K562 (cell line): Measurements from ENCODE around the gene LRRC37A2. TPM values are rescaled to one million over a fixed set of nuclear protein-coding genes. Genes with fewer than 3 reads are reported as not detected.
A peak's percentile ranks its signal among the peaks of the same experiment; 100 is the strongest.
"Not testable (repeated sequence)": the region's sequence is repeated elsewhere in the genome, so short reads cannot be mapped to it uniquely, and the experiment has no call there.

Experiments
- ATAC-seq: fragments of 200-7000 bp; cut with Tn5 transposase; 3 replicates; pipeline ENCODE4 v1.9.1; 2020; ENCODE audit warnings: moderate library complexity
- BruUV-seq: library from RNA; stranded (reverse); fragments of 400-500 nt; replicated peaks from 2 replicates; lab custom pipeline; 2021; lab: Mats Ljungman, UMichigan
- CTCF ChIA-PET: fragments of 300-600 bp; formaldehyde crosslinking; extraction: SDS; loops from one replicate; lab custom pipeline; 2021; ENCODE audit warnings: low intra/inter-chr PET ratio; lab: Yijun Ruan, JAX
- POLR2A ChIA-PET: fragments of 300-600, 350-650 bp; sonication (Branson Sonifier 250); formaldehyde crosslinking; extraction: SDS; loops from one replicate; lab custom pipeline; 2021; ENCODE audit warnings: antibody characterized with exemption, inconsistent platforms; lab: Yijun Ruan, JAX
- DNase-seq, 4 experiments: peaks; one replicate each; pipeline versions ENCODE4 v3.0.0 to v3.0.0-alpha.2; 2011 to 2018; ENCODE audit warnings: low spot score in 3 of 4, mixed read lengths in 3 of 4; ENCODE audit errors: extremely low read depth in 1 of 4
- FAIRE-seq: peaks from 2 replicates; lab custom pipeline; 2011; peaks lifted over from hg19 to GRCh38; lab: Jason Lieb, UNC
- H2AFZ ChIP-seq: 2 replicates; pipeline ENCODE4 v1.6.0; 2011; ENCODE audit warnings: low read depth, low read length, control low read depth, inconsistent platforms
- H3K27ac ChIP-seq: fragments of 200-600 bp; 3 replicates; pipeline ENCODE4 v1.8.0; 2011; ENCODE audit warnings: low read depth, mild to moderate bottlenecking, control low read depth, inconsistent platforms, low read length, moderate library complexity, mixed read lengths; ENCODE audit errors: extremely low read depth
- H3K27me3 ChIP-seq, 2 experiments: fragments of 300-600 bp in 1 of 2; 2 replicates in 1 of 2; 3 replicates in 1 of 2; pipeline versions ENCODE4 v1.6.0 to v1.8.0; 2011; ENCODE audit warnings: inconsistent platforms in 2 of 2, low read length in 2 of 2, mild to moderate bottlenecking in 1 of 2, mixed read lengths in 1 of 2, moderate library complexity in 1 of 2; ENCODE audit not compliant: control insufficient read depth in 2 of 2, insufficient read depth in 2 of 2
- H3K36me3 ChIP-seq: fragments of 300-600 bp; 3 replicates; pipeline ENCODE4 v1.8.0; 2011; ENCODE audit warnings: mild to moderate bottlenecking, low read length, inconsistent platforms; ENCODE audit not compliant: control insufficient read depth, insufficient read depth
- H3K4me1 ChIP-seq, 2 experiments: fragments of 200-600 bp in 1 of 2; replicated peaks in 1 of 2; 2 replicates in 1 of 2; 3 replicates in 1 of 2; pipeline versions ENCODE4 v1.5.1 to v1.8.0; 2011; ENCODE audit warnings: inconsistent platforms in 2 of 2, low read length in 2 of 2, mild to moderate bottlenecking in 1 of 2, mixed read lengths in 1 of 2, moderate library complexity in 1 of 2; ENCODE audit not compliant: control insufficient read depth in 2 of 2, insufficient read depth in 2 of 2
- H3K4me2 ChIP-seq: 2 replicates; pipeline ENCODE4 v1.6.1; 2011; ENCODE audit warnings: low read length, control low read depth, inconsistent platforms, mixed read lengths; ENCODE audit not compliant: insufficient read depth
- H3K4me3 ChIP-seq: fragments of 200-600 bp; sonication (generic), shearing (Covaris generic); 2 replicates; pipeline ENCODE4 v1.5.1; 2016; ENCODE audit warnings: control low read depth, inconsistent platforms
- H3K79me2 ChIP-seq: fragments of 200-600 bp; 3 replicates; pipeline ENCODE4 v1.8.0; 2011; ENCODE audit warnings: low read length, inconsistent platforms; ENCODE audit not compliant: control insufficient read depth, insufficient read depth
- H3K9ac ChIP-seq, 2 experiments: 2 replicates each; pipeline versions ENCODE4 v1.6.0 to v1.6.1; 2011; ENCODE audit warnings: low read depth in 2 of 2, low read length in 2 of 2, control low read depth in 1 of 2, inconsistent platforms in 1 of 2, mild to moderate bottlenecking in 1 of 2, mixed read lengths in 1 of 2; ENCODE audit not compliant: insufficient read depth in 1 of 2
- H3K9me1 ChIP-seq: one replicate; pipeline ENCODE4 v1.6.0; 2011; ENCODE audit warnings: inconsistent platforms, mild to moderate bottlenecking, low read length, moderate library complexity; ENCODE audit not compliant: control insufficient read depth, insufficient read depth
- H3K9me3 ChIP-seq: replicated peaks from 2 replicates; pipeline ENCODE4 v1.5.1; 2011; ENCODE audit warnings: low read depth, low read length, inconsistent platforms; ENCODE audit not compliant: control insufficient read depth, insufficient read depth
- H4K20me1 ChIP-seq: replicated peaks from 2 replicates; pipeline ENCODE4 v1.6.1; 2011; ENCODE audit warnings: low read length, inconsistent platforms, mixed read lengths; ENCODE audit not compliant: control insufficient read depth, insufficient read depth
- WGBS: fragments of 100-300 bp; shearing (Covaris generic); methylation state at CpG from one replicate; pipeline ENCODE4 v1.1.6; 2016; ENCODE audit warnings: low coverage, mixed read lengths; ENCODE audit not compliant: insufficient coverage; ENCODE audit errors: missing lambda C conversion rate; 5-methylcytosine and 5-hydroxymethylcytosine counted together
- in situ Hi-C: fragments of 300-500 bp; cut with MboI; formaldehyde crosslinking; loops from 4 replicates; pipeline ENCODE4 v1.15.0; 2018; ENCODE audit warnings: inconsistent platforms, mixed read lengths
- intact Hi-C: fragments of 100-400 bp; cut with micrococcal nuclease; formaldehyde crosslinking; loops from 2 replicates; pipeline ENCODE4 v1.14.2; 2022
- polyA plus RNA-seq, 8 experiments: library from polyadenylated mRNA; depleted of rRNA in 4 of 8; stranded (reverse) in 5 of 8; unstranded in 3 of 8; fragments of >200 nt; fragmentation: Nextera tagmentation in 2 of 8; fragmentation: Illumina TruSeq in 1 of 8; extraction: Ambion mirVana in 2 of 8; extraction: Trizol in 1 of 8; gene quantifications; 2 replicates each; pipeline versions ENCODE4 v1.2.1 to v1.2.3, GENCODE V29; 2011 to 2014; ENCODE audit warnings: inconsistent platforms in 1 of 8, missing spikeins in 1 of 8
- total RNA-seq, 7 experiments: library from RNA; depleted of rRNA in 6 of 7; stranded (reverse); fragments of >200 nt in 6 of 7; fragmentation: Illumina TruSeq in 2 of 7; extraction: Trizol in 2 of 7; gene quantifications; 2 replicates each; pipeline versions ENCODE4 v1.2.1 to v1.2.3, GENCODE V29; 2011 to 2021; ENCODE audit warnings: low replicate concordance in 1 of 7

The LRRC37A2 gene
- total and polyA plus RNA-seq, 9 of the 15 experiments (the other 6 are each of a cell fraction or from before 2014, with no cell fraction given) = 2.9 to 6.6 (median 4.7) TPM

GRCh38 chr17:46590157-46591146, 78.2 kb downstream of the LRRC37A2 start, which contains the start of gene NSF:
Gene NSF, plus strand, starts transcription at chr17:46590669. Its CDS starts 107 bp downstream, at chr17:46590776.
- in situ Hi-C loops, BruUV-seq: not testable (repeated sequence)
- no CpG with 5 or more reads among the region's 95 CpGs for WGBS

GRCh38 chr17:46591332-46591731, 79.1 kb downstream of the LRRC37A2 start:
- BruUV-seq = TSS peak; percentile 41
- intact Hi-C loops, H4K20me1 ChIP-seq, H3K4me1 ChIP-seq, H3K9ac ChIP-seq, H3K4me2 ChIP-seq, H3K79me2 ChIP-seq, H3K9me1 ChIP-seq, H3K27ac ChIP-seq, H3K27me3 ChIP-seq, H2AFZ ChIP-seq, DNase-seq, H3K36me3 ChIP-seq, H3K9me3 ChIP-seq, in situ Hi-C loops, CTCF ChIA-PET, H3K4me3 ChIP-seq, POLR2A ChIA-PET: not testable (repeated sequence)
- peak; percentile 81 for ATAC-seq
- FAIRE-seq = peak; percentile 75
- no CpG with 5 or more reads among the region's 7 CpGs for WGBS

More at GRCh38 chr17:46590157-46591146, 78.2 kb downstream of the LRRC37A2 start, which contains the start of gene NSF:
- FAIRE-seq, H3K9me3 ChIP-seq, H3K4me2 ChIP-seq, H3K36me3 ChIP-seq, DNase-seq, H3K9me1 ChIP-seq, H3K79me2 ChIP-seq, H3K27ac ChIP-seq, H4K20me1 ChIP-seq, H3K27me3 ChIP-seq, H3K4me1 ChIP-seq, H3K9ac ChIP-seq, intact Hi-C loops, H3K4me3 ChIP-seq, POLR2A ChIA-PET, H2AFZ ChIP-seq, CTCF ChIA-PET: not testable (repeated sequence)
- peak; percentile 85 for ATAC-seq
